ENCODE measurements around the gene MIB2.

Gene MIB2

GRCh38 chr1:1598051-1598719, 17.1 kb upstream of the MIB2 start:
- no peak for DNase-seq (ENCODE audit: low read depth in 2 of 2)

GRCh38 chr1:1598720-1599029, 16.6 kb upstream of the MIB2 start:
- DNase-seq (ENCODE audit: low read depth in 2 of 2) = no peak

- no peak for DNase-seq (ENCODE audit: low read depth in 2 of 2)
Measured at GRCh38 chr1:1599030-1599934, 16.0 kb upstream of the MIB2 start.

GRCh38 chr1:1599935-1600860, 15.1 kb upstream of the MIB2 start, which contains the start of gene FNDC10:
TSS of gene FNDC10 (minus strand) at chr1:1600135. CDS start at chr1:1600015, 120 bp downstream.
- no peak for DNase-seq (ENCODE audit: low read depth in 2 of 2)

GRCh38 chr1:1600861-1601563, 14.3 kb upstream of the MIB2 start:
- no peak for DNase-seq (ENCODE audit: low read depth in 2 of 2)

- no peak for DNase-seq (ENCODE audit: low read depth in 2 of 2)
Measured at GRCh38 chr1:1601564-1602303, 13.6 kb upstream of the MIB2 start.

GRCh38 chr1:1602304-1602967, 12.9 kb upstream of the MIB2 start:
- DNase-seq (ENCODE audit: low read depth in 2 of 2) = no peak

- no peak for DNase-seq (ENCODE audit: low read depth in 2 of 2)
Measured at GRCh38 chr1:1602968-1603506, 12.3 kb upstream of the MIB2 start.

GRCh38 chr1:1603671-1604373, 11.5 kb upstream of the MIB2 start:
- DNase-seq (ENCODE audit: low read depth in 2 of 2) = no peak

- DNase-seq (ENCODE audit: low read depth in 2 of 2) = no peak
Measured at GRCh38 chr1:1604374-1605033, 10.8 kb upstream of the MIB2 start.

- no peak for DNase-seq (ENCODE audit: low read depth in 2 of 2)
Measured at GRCh38 chr1:1605034-1605591, 10.2 kb upstream of the MIB2 start.

- no peak for DNase-seq (ENCODE audit: low read depth in 2 of 2)
Measured at GRCh38 chr1:1605724-1606123, 9.6 kb upstream of the MIB2 start.

GRCh38 chr1:1606232-1606631, 9.1 kb upstream of the MIB2 start:
- no peak for DNase-seq (ENCODE audit: low read depth in 2 of 2)

- no peak for DNase-seq (ENCODE audit: low read depth in 2 of 2)
Measured at GRCh38 chr1:1609822-1610485, 5.3 kb upstream of the MIB2 start.

GRCh38 chr1:1610796-1611195, 4.5 kb upstream of the MIB2 start:
- no peak for DNase-seq (ENCODE audit: low read depth in 2 of 2)

GRCh38 chr1:1612104-1612400, 3.2 kb upstream of the MIB2 start:
- no peak for DNase-seq (ENCODE audit: low read depth in 2 of 2)

- DNase-seq (ENCODE audit: low read depth in 2 of 2) = no peak
Measured at GRCh38 chr1:1613509-1614082, 1.7 kb upstream of the MIB2 start.
